DMS53 (cell line): ENCODE data around the gene EEIG1.

Experiments
- DNase-seq: peaks from one replicate; lab custom pipeline; 2025; lab: John Stamatoyannopoulos, UW

EEIG1 gene

GRCh38 chr9:128001151-128001778 lies 20.5 kb upstream of the EEIG1 start:
- no peak for DNase-seq

GRCh38 chr9:127999461-127999860 lies 18.7 kb upstream of the EEIG1 start:
- no peak for DNase-seq

- no peak for DNase-seq
These were observed 12.9 kb upstream of the EEIG1 start for GRCh38 chr9:127993721-127994120.

GRCh38 chr9:127991757-127992274 lies 11.0 kb upstream of the EEIG1 start:
- DNase-seq = no peak

GRCh38 chr9:127991017-127991756 lies 10.4 kb upstream of the EEIG1 start:
- peak; percentile 97 for DNase-seq

GRCh38 chr9:127990554-127990953 lies 9.8 kb upstream of the EEIG1 start:
- no peak for DNase-seq

GRCh38 chr9:127989094-127989493 lies 8.3 kb upstream of the EEIG1 start:
- no peak for DNase-seq

GRCh38 chr9:127987103-127987614 lies 6.4 kb upstream of the EEIG1 start:
- peak; percentile 89 for DNase-seq

- no peak for DNase-seq
These were observed 4.2 kb upstream of the EEIG1 start for GRCh38 chr9:127985011-127985410.

GRCh38 chr9:127983847-127984289 lies 3.1 kb upstream of the EEIG1 start:
- peak; percentile 39 for DNase-seq

- DNase-seq = no peak
These were observed 2.1 kb upstream of the EEIG1 start for GRCh38 chr9:127982912-127983311.

GRCh38 chr9:127981559-127982121 lies 851 bp upstream of the EEIG1 start:
- no peak for DNase-seq

GRCh38 chr9:127980060-127980705 lies 606 bp downstream of the EEIG1 start:
- peak; percentile 89 for DNase-seq

GRCh38 chr9:127979333-127980059 lies 1.3 kb downstream of the EEIG1 start:
- DNase-seq = peak; percentile 88

GRCh38 chr9:127979015-127979332 lies 1.8 kb downstream of the EEIG1 start:
- DNase-seq = no peak

GRCh38 chr9:127977884-127978647 lies 2.7 kb downstream of the EEIG1 start:
- DNase-seq = peak; percentile 71

- peak; percentile 86 for DNase-seq
These were observed 3.5 kb downstream of the EEIG1 start for GRCh38 chr9:127977009-127977883.

- DNase-seq = peak; percentile 99
These were observed 4.3 kb downstream of the EEIG1 start for GRCh38 chr9:127976498-127976897.

- no peak for DNase-seq
These were observed 5.1 kb downstream of the EEIG1 start for GRCh38 chr9:127975376-127976315.
